B cell (primary cell): Measurements from ENCODE around the gene FAM81A. TPM values are rescaled to one million over a fixed set of nuclear protein-coding genes. Genes with fewer than 3 reads are reported as not detected.
A peak's percentile ranks its signal among the peaks of the same experiment; 100 is the strongest.

Experiments
- ATAC-seq: fragments of 200-7000 bp; cut with Tn5 transposase; one replicate; pipeline ENCODE4 v1.10.0; 2021; ENCODE audit warnings: low read depth, mild to moderate bottlenecking, moderate number of reproducible peaks, moderate library complexity
- CTCF ChIA-PET: fragments of 350-600 bp; sonication (Branson Sonifier 250); formaldehyde crosslinking; loops from one replicate; lab custom pipeline; 2021; ENCODE audit warnings: antibody characterized with exemption, inconsistent platforms; lab: Charles Lee
- POLR2A ChIA-PET: fragments of 350-600 bp; sonication (Branson Sonifier 250); formaldehyde crosslinking; loops from one replicate; lab custom pipeline; 2021; ENCODE audit warnings: antibody characterized with exemption; lab: Charles Lee
- DNase-seq: peaks from one replicate; pipeline ENCODE4 v3.0.0; 2013
- H2AFZ ChIP-seq: 2 replicates; pipeline ENCODE4 v1.6.1; 2012; ENCODE audit warnings: mild to moderate bottlenecking, low read depth, low read length; ENCODE audit not compliant: insufficient read depth, poor library complexity, severe bottlenecking
- H3K27ac ChIP-seq, 2 donors: 1 replicate in 1 of 2; 2 replicates in 1 of 2; pipeline ENCODE4 v1.5.1; 2012 to 2013; ENCODE audit warnings: low read length in 2 of 2, mild to moderate bottlenecking in 2 of 2, moderate library complexity in 1 of 2
- H3K27me3 ChIP-seq, 4 experiments: fragments of 200-600 bp in 1 of 4; sonication (generic) in 1 of 4; replicated peaks in 1 of 4; 1 replicate in 2 of 4; 2 replicates in 2 of 4; pipeline versions ENCODE4 v1.6.1 to v1.7.0; 2013 to 2016; ENCODE audit warnings: low read length in 3 of 4, mild to moderate bottlenecking in 2 of 4, mixed read lengths in 1 of 4, moderate library complexity in 1 of 4; ENCODE audit not compliant: insufficient read depth in 4 of 4, control insufficient read depth in 3 of 4; ENCODE audit errors: control extremely low read depth in 1 of 4
- H3K36me3 ChIP-seq, 2 experiments: replicated peaks in 1 of 2; 1 replicate in 1 of 2; 2 replicates in 1 of 2; pipeline versions ENCODE4 v1.6.1 to v1.7.1; 2013; ENCODE audit warnings: low read length in 1 of 2; ENCODE audit not compliant: insufficient read depth in 2 of 2, control insufficient read depth in 1 of 2; ENCODE audit errors: control extremely low read depth in 1 of 2, extremely low read depth in 1 of 2
- H3K4me1 ChIP-seq, 2 donors: fragments of 200-600 bp in 1 of 2; sonication (generic) in 1 of 2; 1 replicate in 1 of 2; 2 replicates in 1 of 2; pipeline versions ENCODE4 v1.5.1 to v1.6.1; 2013 to 2017; ENCODE audit warnings: low read length in 2 of 2; ENCODE audit not compliant: control insufficient read depth in 2 of 2, insufficient read depth in 2 of 2
- H3K4me2 ChIP-seq: replicated peaks from 2 replicates; pipeline ENCODE3; 2012; ENCODE audit warnings: mild to moderate bottlenecking, low read depth, low read length; ENCODE audit not compliant: poor library complexity, severe bottlenecking
- H3K4me3 ChIP-seq, 5 experiments: fragments of 200-600 bp in 1 of 5; sonication (generic) in 1 of 5; 1 replicate in 3 of 5; 2 replicates in 2 of 5; pipeline versions ENCODE4 v1.5.1 to v1.7.0; 2011 to 2016; ENCODE audit warnings: low read length in 4 of 5, mild to moderate bottlenecking in 4 of 5, low read depth in 2 of 5, control low read depth in 1 of 5, moderate library complexity in 1 of 5; ENCODE audit not compliant: insufficient read depth in 1 of 5; ENCODE audit errors: control extremely low read depth in 1 of 5, extremely low read depth in 1 of 5
- H3K79me2 ChIP-seq: fragments of 200-600 bp; sonication (generic); one replicate; pipeline ENCODE4 v1.6.0; 2016; ENCODE audit warnings: low read length; ENCODE audit not compliant: control insufficient read depth, insufficient read depth
- H3K9ac ChIP-seq: fragments of 200-600 bp; sonication (generic); 2 replicates; pipeline ENCODE4 v1.6.1; 2017; ENCODE audit warnings: mild to moderate bottlenecking, low read length, moderate library complexity
- H3K9me3 ChIP-seq, 3 donors: one replicate each; pipeline versions ENCODE4 v1.6.1 to v1.7.1; 2013; ENCODE audit warnings: low read length in 2 of 3; ENCODE audit not compliant: control insufficient read depth in 2 of 3, insufficient read depth in 1 of 3; ENCODE audit errors: control extremely low read depth in 1 of 3
- H4K20me1 ChIP-seq: 2 replicates; pipeline ENCODE4 v1.6.0; 2012; ENCODE audit warnings: mild to moderate bottlenecking, low read length; ENCODE audit not compliant: insufficient read depth, control insufficient read depth, poor library complexity, severe bottlenecking
- H3K27ac Mint-ChIP-seq: one replicate; pipeline ENCODE4 v1.8.0; 2021; ENCODE audit warnings: mixed read lengths
- H3K27me3 Mint-ChIP-seq: one replicate; pipeline ENCODE4 v1.8.0; 2021; ENCODE audit warnings: mixed read lengths
- H3K4me1 Mint-ChIP-seq: one replicate; pipeline ENCODE4 v1.8.0; 2021; ENCODE audit warnings: mixed read lengths
- H3K4me3 Mint-ChIP-seq: one replicate; pipeline ENCODE4 v1.8.0; 2021; ENCODE audit warnings: mixed read lengths
- H3K9me3 Mint-ChIP-seq: one replicate; pipeline ENCODE4 v1.8.0; 2022; ENCODE audit warnings: mixed read lengths; ENCODE audit not compliant: insufficient read depth
- CTCF ChIP-seq: fragments of 200-600 bp; IDR thresholded peaks from one replicate; pipeline ENCODE4 v1.8.0; 2022; ENCODE audit warnings: antibody characterized with exemption, mild to moderate bottlenecking
- EZH2 ChIP-seq: IDR thresholded peaks from 2 replicates; pipeline ENCODE4 v1.6.1; 2012; ENCODE audit warnings: borderline replicate concordance, low read depth, mild to moderate bottlenecking, moderate library complexity, low read length; ENCODE audit not compliant: insufficient read depth, poor library complexity, severe bottlenecking
- WGBS: methylation state at CpG from one replicate; pipeline ENCODE4 v1.1.5; 2013; ENCODE audit warnings: missing lambda C conversion rate; ENCODE audit not compliant: insufficient coverage; 5-methylcytosine and 5-hydroxymethylcytosine counted together
- intact Hi-C: fragments of 100-400 bp; cut with micrococcal nuclease; formaldehyde crosslinking; loops from one replicate; pipeline ENCODE4 v1.10.0; 2022
- polyA plus RNA-seq: library from polyadenylated mRNA; depleted of rRNA; stranded (reverse); fragments of >200 nt; gene quantifications from 2 replicates; pipeline ENCODE4 v1.2.3, GENCODE V29; 2012
- total RNA-seq, 2 donors: library from RNA; stranded (reverse); fragments of 120-200 nt in 1 of 2; gene quantifications; 1 replicate in 1 of 2; 2 replicates in 1 of 2; pipeline versions ENCODE4 v1.2.3 to v1.2.4, GENCODE V29; 2013 to 2022

FAM81A gene
- total and polyA plus RNA-seq, 2 donors (not counting 1 experiment from before 2014, with no cell fraction given): 2.0 to 3.9 TPM

GRCh38 chr15:59396211-59396610, 41.8 kb upstream of the FAM81A start:
- Histone ChIP-seq H3K4me1 (peaks cover 66 to 76% of the 10 kb centered on the region in 2 donors), H3K27me3 (no peaks in the 10 kb centered on the region), H2AFZ (no peak overlapping the region), H3K79me2 (no peaks in the 10 kb centered on the region), H3K4me2 (no peak overlapping the region), H3K9me3 (no peaks in the 10 kb centered on the region), H3K36me3 (no peaks in the 10 kb centered on the region), H4K20me1 (no peaks in the 10 kb centered on the region), H3K27ac (no peak overlapping the region), H3K4me3 (no peak overlapping the region), H3K9ac (no peak overlapping the region)
- no peaks in the 10 kb centered on the region for H3K27me3 Mint-ChIP-seq
- no peak for ATAC-seq
- no peaks in the 10 kb centered on the region for H3K9me3 Mint-ChIP-seq
- no peak for DNase-seq
- 94% methylated on average over 2 of the region's 3 CpGs for WGBS
- H3K27ac Mint-ChIP-seq: no peak overlapping the region
- H3K4me3 Mint-ChIP-seq: no peak overlapping the region
- ChIA-PET CTCF (interaction anchor here (0.9 kb wide), 1 partner anchor 16 kb away, joined by 3 read pairs; no protein-coding TSS in a partner anchor), POLR2A (no interaction called here)
- H3K4me1 Mint-ChIP-seq: peaks cover 70% of the 10 kb centered on the region
- no peak for TF ChIP-seq EZH2
- TF ChIP-seq CTCF: no peak
- intact Hi-C loops: loop anchor here (5.0 kb wide), 1 partner anchor 44 kb away; no protein-coding TSS in a partner anchor

- H4K20me1 ChIP-seq: no peaks in the 10 kb centered on the region
- no peaks in the 10 kb centered on the region for H3K27me3 ChIP-seq
- Mint-ChIP-seq H3K27me3 (no peaks in the 10 kb centered on the region), H3K4me3 (no peak overlapping the region), H3K9me3 (no peaks in the 10 kb centered on the region), H3K4me1 (peaks cover 74% of the 10 kb centered on the region), H3K27ac (peak overlapping the region; percentile 50)
- no peak overlapping the region for H3K9ac ChIP-seq
- intact Hi-C loops: loop anchor here (5.0 kb wide), 1 partner anchor 44 kb away; no protein-coding TSS in a partner anchor
- H2AFZ ChIP-seq: no peak overlapping the region
- ChIA-PET CTCF (interaction anchor here (0.8 to 1.1 kb wide), 2 partner anchors 10 to 14 kb away, joined by 3 to 4 read pairs; no protein-coding TSS in a partner anchor), POLR2A (no interaction called here)
- no peak overlapping the region for H3K4me3 ChIP-seq
- DNase-seq: no peak
- TF ChIP-seq EZH2 (no peak), CTCF (no peak)
- no CpG with 5 or more reads among the region's 3 CpGs for WGBS
- no peaks in the 10 kb centered on the region for H3K36me3 ChIP-seq
- H3K4me2 ChIP-seq: no peak overlapping the region
- H3K27ac ChIP-seq: peak overlapping the region in 1 of 2 donors; percentile 19
- no peaks in the 10 kb centered on the region for H3K79me2 ChIP-seq
- no peak for ATAC-seq
- H3K4me1 ChIP-seq: peaks cover 71 to 80% of the 10 kb centered on the region in 2 donors
- no peaks in the 10 kb centered on the region for H3K9me3 ChIP-seq
These were observed 41.3 kb upstream of the FAM81A start for GRCh38 chr15:59396679-59397078.
